ENCODE results near the gene PAH.

PAH gene

DNA sequence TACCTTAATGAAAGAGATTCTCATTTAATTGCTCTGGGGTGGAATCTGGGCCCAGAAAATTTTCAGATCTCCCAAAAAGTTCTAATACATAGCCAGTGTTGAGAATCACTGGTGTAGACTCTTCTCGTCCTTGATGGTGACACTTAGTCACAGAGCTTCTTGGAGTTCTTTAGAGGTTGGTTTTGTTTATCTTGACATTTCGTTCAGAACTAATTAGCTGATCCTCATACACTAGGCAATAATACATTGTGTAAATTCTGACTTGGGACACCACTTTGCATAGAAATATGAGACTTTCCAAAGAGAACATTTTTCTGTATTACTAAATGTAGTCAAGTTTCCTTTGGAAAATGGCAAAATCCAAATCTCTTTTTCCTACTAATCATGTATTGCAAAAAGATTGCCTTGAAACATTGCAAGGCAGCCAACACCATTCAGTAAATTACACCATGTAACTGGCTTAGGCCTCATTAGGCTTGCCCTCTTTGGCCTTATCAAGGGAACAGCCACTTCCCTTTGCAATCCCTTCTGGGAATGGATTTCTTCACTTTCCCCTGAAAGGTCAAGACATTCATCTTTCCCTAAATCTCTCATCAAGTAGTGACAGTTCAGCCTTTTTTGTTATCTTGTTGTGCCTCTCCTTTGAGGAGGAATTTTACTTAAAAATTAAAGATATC, 102.2 kb downstream of the PAH start:
- no peak for DNase-seq

DNA sequence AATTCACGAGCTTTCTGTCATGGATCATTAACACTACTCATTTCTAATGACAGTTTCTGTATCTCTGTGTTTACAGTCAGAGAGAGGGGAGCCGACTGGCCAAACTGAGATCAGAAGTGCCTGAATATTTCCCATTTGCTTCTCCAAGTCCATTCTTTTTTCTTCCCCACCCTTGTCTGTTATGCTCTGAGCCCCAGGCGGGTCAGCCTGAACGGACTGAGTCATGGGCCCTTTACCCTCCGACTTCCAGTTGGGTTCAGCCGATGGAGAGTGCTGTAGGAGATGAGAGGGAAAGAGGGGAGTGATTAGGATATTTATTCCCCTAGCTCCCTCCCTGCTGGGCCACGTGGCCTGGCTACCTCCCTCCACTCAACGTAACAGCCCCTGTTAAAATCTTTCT, 104.7 kb downstream of the PAH start:
- DNase-seq: no peak

DNA sequence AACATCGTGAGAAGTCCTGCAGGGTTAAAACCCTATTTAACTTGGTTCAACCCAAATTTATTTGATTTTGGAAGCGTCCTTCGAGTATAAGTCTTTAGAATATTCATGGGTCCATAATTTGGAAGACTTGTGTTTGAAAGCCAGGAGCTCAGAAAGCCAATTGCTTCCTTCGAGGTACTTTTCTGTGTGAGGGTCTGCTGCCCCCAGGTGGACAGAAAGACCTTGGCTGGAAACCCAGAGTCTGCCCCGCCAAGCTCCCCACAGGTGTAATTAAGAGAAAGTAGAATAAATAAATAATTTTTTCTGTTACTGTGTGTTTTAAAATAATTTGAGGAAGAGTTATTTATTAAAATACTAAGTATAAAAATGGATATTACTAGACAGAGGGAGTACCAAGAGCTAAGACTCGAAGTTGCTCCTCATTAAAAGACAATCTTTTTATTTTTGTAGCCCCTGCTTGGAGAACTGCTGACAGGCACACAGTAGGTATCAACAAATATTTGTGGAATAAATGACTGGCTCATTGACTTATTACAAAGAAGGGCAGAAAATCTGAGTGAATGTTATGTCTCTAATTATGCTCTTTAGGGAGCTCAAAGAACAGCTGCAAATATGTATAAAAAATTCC, 105.8 kb downstream of the PAH start:
- DNase-seq: peak; percentile 4

GRCh38 chr12:102808412-102808811, 108.6 kb downstream of the PAH start:
- DNase-seq: no peak

GRCh38 chr12:102806592-102806991, 110.5 kb downstream of the PAH start:
- no peak for DNase-seq

GRCh38 chr12:102806110-102806509, 110.9 kb downstream of the PAH start:
- no peak for DNase-seq

DNA sequence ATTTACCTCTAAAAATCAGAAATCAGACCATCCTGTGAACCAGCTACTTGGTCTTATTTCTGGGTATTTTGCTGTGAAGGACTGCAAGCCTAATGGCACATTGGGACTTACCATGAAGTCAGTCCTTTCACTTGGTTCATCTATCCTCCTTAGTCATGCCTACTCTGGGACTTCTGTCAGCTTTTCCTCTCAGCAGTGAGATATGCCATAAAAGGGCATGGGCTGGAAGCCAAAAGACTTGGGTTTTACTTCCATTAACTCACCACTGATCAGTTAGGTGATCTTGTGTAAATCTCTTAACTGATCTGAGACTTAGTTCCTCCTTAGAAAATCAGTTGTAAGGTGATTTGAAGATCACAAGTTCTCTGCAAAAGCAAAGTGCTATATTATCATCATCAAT, 116.5 kb downstream of the PAH start:
- DNase-seq: no peak

GRCh38 chr12:102799229-102799628, 117.8 kb downstream of the PAH start:
- no peak for DNase-seq

DNA sequence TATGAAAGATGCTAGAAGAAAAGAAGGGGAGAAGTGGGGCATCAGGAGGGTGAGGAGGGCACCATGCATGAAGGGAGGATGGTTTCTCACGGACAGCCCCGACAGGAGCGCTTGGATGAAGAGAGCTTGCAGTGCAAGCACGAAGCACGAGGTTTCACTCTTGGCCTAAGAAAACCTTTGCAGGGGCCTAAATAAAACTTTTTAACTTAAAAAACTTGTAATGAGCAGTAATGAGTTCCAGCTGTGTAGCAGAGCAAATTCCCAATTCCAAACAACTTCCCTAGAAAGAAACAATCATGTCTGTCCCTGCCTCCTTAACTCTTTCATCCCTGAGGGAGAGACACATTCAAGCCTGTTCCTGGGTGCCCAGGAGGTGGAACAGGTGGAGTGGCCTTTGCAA, 119.5 kb downstream of the PAH start:
- DNase-seq: no peak

- DNase-seq: no peak
Measured at GRCh38 chr12:102793921-102794320, 123.1 kb downstream of the PAH start.

Data from stimulated activated CD4-positive, alpha-beta T cell treated with anti-CD3 and anti-CD28 coated beads, Interleukin-1b, Interleukin-23, amount 100 ng/mL, for 48 hours (primary cell).